GM12878 (cell line): ENCODE data around the gene XG. TPM values are rescaled to one million over a fixed set of nuclear protein-coding genes. Genes with fewer than 3 reads are reported as not detected.

Experiments
- ATAC-seq: fragments of 200-7000 bp; cut with Tn5 transposase; 3 replicates; pipeline ENCODE4 v1.9.1; 2020; ENCODE audit warnings: mild to moderate bottlenecking, moderate library complexity
- BruUV-seq: library from RNA; stranded (reverse); fragments of 400-500 nt; replicated peaks from 2 replicates; lab custom pipeline; 2021; lab: Mats Ljungman, UMichigan
- CTCF ChIA-PET: fragments of 300-600 bp; sonication (Branson Sonifier 250); formaldehyde crosslinking; extraction: SDS; loops from one replicate; lab custom pipeline; 2021; ENCODE audit warnings: inconsistent platforms; lab: Yijun Ruan, JAX
- POLR2A ChIA-PET: fragments of 350-600 bp; formaldehyde crosslinking; extraction: SDS; loops from one replicate; lab custom pipeline; 2021; ENCODE audit warnings: inconsistent platforms; lab: Charles Lee
- RAD21 ChIA-PET: fragments of 300-600 bp; sonication (Branson Sonifier 250); formaldehyde crosslinking; loops from one replicate; lab custom pipeline; 2023; ENCODE audit warnings: antibody characterized with exemption; ENCODE audit not compliant: unreplicated experiment; lab: Charles Lee
- SMC1A ChIA-PET: fragments of 300-600 bp; sonication (Branson Sonifier 250); formaldehyde crosslinking; loops from one replicate; lab custom pipeline; 2023; ENCODE audit not compliant: unreplicated experiment, uncharacterized antibody; lab: Charles Lee
- DNase-seq: peaks from one replicate; pipeline ENCODE4 v3.0.0-alpha.2; 2011; ENCODE audit warnings: low read depth, low spot score
- FAIRE-seq: peaks from 3 replicates; lab custom pipeline; 2011; peaks lifted over from hg19 to GRCh38; lab: Jason Lieb, UNC
- H2AFZ ChIP-seq: 2 replicates; pipeline ENCODE4 v1.6.0; 2011; ENCODE audit warnings: low read depth, low read length, control low read depth; ENCODE audit not compliant: control insufficient read depth
- H3K27ac ChIP-seq: 2 replicates; pipeline ENCODE4 v1.5.1; 2011; ENCODE audit warnings: control low read depth; ENCODE audit not compliant: control insufficient read depth, insufficient read depth
- H3K27me3 ChIP-seq, 2 experiments: replicated peaks in 1 of 2; 2 replicates each; pipeline versions ENCODE4 v1.6.0 to v1.6.1; 2011; ENCODE audit warnings: low read length in 1 of 2; ENCODE audit not compliant: control insufficient read depth in 2 of 2, insufficient read depth in 2 of 2
- H3K36me3 ChIP-seq, 2 experiments: 2 replicates each; pipeline ENCODE4 v1.5.1; 2011; ENCODE audit warnings: low read length in 1 of 2; ENCODE audit not compliant: control insufficient read depth in 2 of 2, insufficient read depth in 2 of 2
- H3K4me1 ChIP-seq: 2 replicates; pipeline ENCODE4 v1.6.1; 2011; ENCODE audit warnings: mild to moderate bottlenecking, low read length, moderate library complexity, mixed read lengths; ENCODE audit not compliant: control insufficient read depth, insufficient read depth
- H3K4me2 ChIP-seq: 2 replicates; pipeline ENCODE4 v1.6.0; 2011; ENCODE audit warnings: control low read depth; ENCODE audit not compliant: control insufficient read depth, insufficient read depth
- H3K4me3 ChIP-seq: fragments of 200-600 bp; sonication (generic); 2 replicates; pipeline ENCODE4 v1.5.1; 2016
- H3K79me2 ChIP-seq: 2 replicates; pipeline ENCODE4 v1.6.0; 2011; ENCODE audit warnings: low read length; ENCODE audit not compliant: control insufficient read depth, insufficient read depth
- H3K9ac ChIP-seq: 2 replicates; pipeline ENCODE4 v1.8.0; 2011; ENCODE audit warnings: low read length, control low read depth, mixed read lengths; ENCODE audit not compliant: control insufficient read depth, insufficient read depth
- H3K9me3 ChIP-seq: replicated peaks from 3 replicates; pipeline ENCODE4 v1.5.1; 2011; ENCODE audit warnings: mild to moderate bottlenecking, low read length; ENCODE audit not compliant: control insufficient read depth, insufficient read depth
- H4K20me1 ChIP-seq: 2 replicates; pipeline ENCODE4 v1.6.0; 2011; ENCODE audit not compliant: control insufficient read depth, insufficient read depth
- ATF2 ChIP-seq: IDR thresholded peaks from 2 replicates; pipeline ENCODE4 v1.6.1; 2012; ENCODE audit warnings: low read length, inconsistent platforms
- BCL3 ChIP-seq: IDR thresholded peaks from 2 replicates; pipeline ENCODE4 v1.6.1; 2011; ENCODE audit warnings: borderline replicate concordance, low read depth, mild to moderate bottlenecking, moderate library complexity, low read length; ENCODE audit not compliant: insufficient read depth, poor library complexity, severe bottlenecking
- BRCA1 ChIP-seq: IDR thresholded peaks from 2 replicates; pipeline ENCODE4 v1.6.1; 2011; ENCODE audit warnings: low read depth, low read length, improper control_type of control experiment
- CHD1 ChIP-seq: IDR thresholded peaks from 2 replicates; pipeline ENCODE4 v1.6.1; 2012; ENCODE audit warnings: low read depth, low read length, improper control_type of control experiment
- EED ChIP-seq: sonication (generic); IDR thresholded peaks from 2 replicates; pipeline ENCODE4 v1.6.1; 2016; ENCODE audit warnings: antibody characterized with exemption, low read depth
- MTA2 ChIP-seq: fragments of 450-650 bp; IDR thresholded peaks from 2 replicates; pipeline ENCODE4 v1.6.1; 2016; ENCODE audit warnings: low read depth, mild to moderate bottlenecking, moderate library complexity
- NBN ChIP-seq: fragments of 450-650 bp; IDR thresholded peaks from 2 replicates; pipeline ENCODE4 v1.6.1; 2016
- PAX8 ChIP-seq: fragments of 450-650 bp; IDR thresholded peaks from 2 replicates; pipeline ENCODE4 v1.6.1; 2017; ENCODE audit warnings: mild to moderate bottlenecking, moderate library complexity
- RELA ChIP-seq: fragments of 450-650 bp; IDR thresholded peaks from 2 replicates; pipeline ENCODE4 v1.8.0; 2014; ENCODE audit warnings: borderline replicate concordance; ENCODE audit not compliant: partially characterized antibody
- RELB ChIP-seq: fragments of 450-650 bp; IDR thresholded peaks from 2 replicates; pipeline ENCODE4 v1.6.1; 2017; ENCODE audit warnings: low read depth, mild to moderate bottlenecking, moderate library complexity
- TBL1XR1 ChIP-seq: IDR thresholded peaks from 2 replicates; pipeline ENCODE4 v1.6.1; 2012; ENCODE audit warnings: low read depth, low read length, improper control_type of control experiment
- ZNF24 ChIP-seq: fragments of 450-650 bp; IDR thresholded peaks from 2 replicates; pipeline ENCODE4 v1.6.1; 2017; ENCODE audit warnings: antibody characterized with exemption, mild to moderate bottlenecking
- ZNF687 ChIP-seq: fragments of 450-650 bp; IDR thresholded peaks from 2 replicates; pipeline ENCODE4 v1.6.1; 2017; ENCODE audit warnings: mild to moderate bottlenecking, moderate library complexity
- WGBS: methylation state at CpG from one replicate; pipeline ENCODE4 v1.1.6; 2016; ENCODE audit warnings: low lambda C conversion rate; ENCODE audit not compliant: insufficient replicate concordance, insufficient coverage; ENCODE audit errors: missing lambda C conversion rate; 5-methylcytosine and 5-hydroxymethylcytosine counted together
- in situ Hi-C: fragments of 300-500 bp; cut with MboI; formaldehyde crosslinking; loops from 9 replicates; pipeline ENCODE4 v1.14.3; 2018; ENCODE audit warnings: mixed read lengths
- intact Hi-C: fragments of 100-400 bp; cut with micrococcal nuclease; formaldehyde crosslinking; loops from one replicate; pipeline ENCODE4 v1.14.2; 2022; ENCODE audit not compliant: unreplicated experiment
- polyA plus RNA-seq, 11 experiments: library from polyadenylated mRNA; depleted of rRNA in 4 of 11; unstranded in 6 of 11; stranded (reverse) in 5 of 11; fragments of >200 nt; fragmentation: Nextera tagmentation in 4 of 11; fragmentation: Illumina TruSeq in 1 of 11; extraction: Ambion mirVana in 4 of 11; extraction: Trizol in 1 of 11; gene quantifications; 1 replicate in 1 of 11; 2 replicates in 10 of 11; pipeline versions ENCODE4 v1.2.1 to v1.2.3, GENCODE V29; 2011 to 2016; ENCODE audit warnings: inconsistent platforms in 2 of 11, missing spikeins in 2 of 11, low read depth in 1 of 11
- total RNA-seq, 4 experiments: library from RNA; depleted of rRNA in 3 of 4; stranded (reverse); fragments of >200 nt in 3 of 4; fragmentation: Illumina TruSeq in 1 of 4; extraction: Trizol in 1 of 4; gene quantifications; 2 replicates each; pipeline versions ENCODE4 v1.2.1 to v1.2.3, GENCODE V29; 2013 to 2021

Gene XG
- total and polyA plus RNA-seq, 10 of the 15 experiments (the other 5 are each of a cell fraction or from before 2014, with no cell fraction given) = not detected

GRCh38 chrX:2711441-2711840 is 40.4 kb upstream of the XG start:
- no peak for TF ChIP-seq PAX8
- TF ChIP-seq RELB = no peak
- no peak for TF ChIP-seq RELA
- TF ChIP-seq ZNF687 = no peak
- TF ChIP-seq EED = no peak
- TF ChIP-seq MTA2 = no peak
- no peak for TF ChIP-seq TBL1XR1
- no peak for TF ChIP-seq ATF2
- no peak for TF ChIP-seq BCL3
- no peak for TF ChIP-seq BRCA1
- no peak for TF ChIP-seq CHD1
- no peak for TF ChIP-seq ZNF24
- TF ChIP-seq NBN = no peak
- RAD21 ChIA-PET = no interaction called here
- no peak for ATAC-seq
- CTCF ChIA-PET = no interaction called here
- SMC1A ChIA-PET = no interaction called here
- 100% methylated on average over 2 of the region's 2 CpGs for WGBS
- H2AFZ ChIP-seq = no peak overlapping the region
- peaks cover 0 to 10% of the 10 kb centered on the region in 2 experiments; a peak in 3 of 4 replicates for H3K36me3 ChIP-seq
- no peak overlapping the region for H3K9ac ChIP-seq
- peaks cover 11% of the 10 kb centered on the region for H3K79me2 ChIP-seq
- no peak overlapping the region for H3K4me2 ChIP-seq
- no peaks in the 10 kb centered on the region for H3K27me3 ChIP-seq
- H3K9me3 ChIP-seq = no peaks in the 10 kb centered on the region
- no peak for DNase-seq
- no peak for FAIRE-seq
- in situ Hi-C loops (no loop called here), intact Hi-C loops (no loop called here)
- H4K20me1 ChIP-seq = no peaks in the 10 kb centered on the region
- no peak overlapping the region for H3K4me3 ChIP-seq
- POLR2A ChIA-PET = no interaction called here
- no peak overlapping the region for H3K27ac ChIP-seq
- no TSS peak for BruUV-seq
- H3K4me1 ChIP-seq = peaks cover 32% of the 10 kb centered on the region
